Measurements from ENCODE around the gene POLR2F.

DNA sequence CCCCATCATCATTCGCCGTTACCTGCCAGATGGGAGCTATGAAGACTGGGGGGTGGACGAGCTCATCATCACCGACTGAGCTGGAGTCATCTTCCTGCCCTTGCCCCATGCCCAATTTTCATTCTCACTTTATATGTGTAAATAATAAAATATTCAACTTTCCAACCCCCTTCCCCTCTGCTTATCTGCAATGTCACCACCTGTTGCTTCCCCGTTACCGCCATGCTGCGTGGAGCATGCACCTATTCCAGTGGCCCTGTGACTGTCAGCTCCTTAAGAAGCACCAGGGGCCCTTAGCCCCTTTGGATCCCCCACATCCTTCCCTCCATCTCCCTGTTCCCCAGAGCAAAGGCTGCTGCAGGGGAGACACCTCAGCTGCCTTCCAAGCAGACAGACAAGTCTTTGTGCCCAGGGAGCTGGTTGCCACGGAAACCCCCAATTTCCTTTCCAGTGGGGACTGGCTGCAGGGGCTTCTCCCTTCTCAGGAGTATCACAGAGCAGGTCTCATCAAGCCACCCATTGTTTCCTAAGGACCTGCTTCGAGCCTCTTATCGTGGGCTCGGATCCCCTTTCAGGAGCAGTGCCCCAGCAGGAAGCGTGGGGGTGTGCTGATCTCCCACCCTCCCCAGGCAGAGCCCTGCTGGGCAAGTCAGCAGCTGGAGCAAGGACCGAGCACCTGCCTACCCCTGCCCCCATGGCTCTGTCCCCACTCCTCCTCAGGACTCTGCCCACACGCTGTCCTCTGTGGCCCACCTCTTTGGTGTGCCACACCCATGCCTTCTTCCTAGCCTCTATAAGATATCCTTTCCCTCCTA, 14.3 kb downstream of the POLR2F start:
- TF ChIP-seq, protein P1, sequence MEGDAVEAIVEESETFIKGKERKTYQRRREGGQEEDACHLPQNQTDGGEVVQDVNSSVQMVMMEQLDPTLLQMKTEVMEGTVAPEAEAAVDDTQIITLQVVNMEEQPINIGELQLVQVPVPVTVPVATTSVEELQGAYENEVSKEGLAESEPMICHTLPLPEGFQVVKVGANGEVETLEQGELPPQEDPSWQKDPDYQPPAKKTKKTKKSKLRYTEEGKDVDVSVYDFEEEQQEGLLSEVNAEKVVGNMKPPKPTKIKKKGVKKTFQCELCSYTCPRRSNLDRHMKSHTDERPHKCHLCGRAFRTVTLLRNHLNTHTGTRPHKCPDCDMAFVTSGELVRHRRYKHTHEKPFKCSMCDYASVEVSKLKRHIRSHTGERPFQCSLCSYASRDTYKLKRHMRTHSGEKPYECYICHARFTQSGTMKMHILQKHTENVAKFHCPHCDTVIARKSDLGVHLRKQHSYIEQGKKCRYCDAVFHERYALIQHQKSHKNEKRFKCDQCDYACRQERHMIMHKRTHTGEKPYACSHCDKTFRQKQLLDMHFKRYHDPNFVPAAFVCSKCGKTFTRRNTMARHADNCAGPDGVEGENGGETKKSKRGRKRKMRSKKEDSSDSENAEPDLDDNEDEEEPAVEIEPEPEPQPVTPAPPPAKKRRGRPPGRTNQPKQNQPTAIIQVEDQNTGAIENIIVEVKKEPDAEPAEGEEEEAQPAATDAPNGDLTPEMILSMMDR (IDR thresholded peaks at IDR 0.05; ENCODE audit: low read depth, low read length, missing input control), result no peak
- TF ChIP-seq, protein P2, sequence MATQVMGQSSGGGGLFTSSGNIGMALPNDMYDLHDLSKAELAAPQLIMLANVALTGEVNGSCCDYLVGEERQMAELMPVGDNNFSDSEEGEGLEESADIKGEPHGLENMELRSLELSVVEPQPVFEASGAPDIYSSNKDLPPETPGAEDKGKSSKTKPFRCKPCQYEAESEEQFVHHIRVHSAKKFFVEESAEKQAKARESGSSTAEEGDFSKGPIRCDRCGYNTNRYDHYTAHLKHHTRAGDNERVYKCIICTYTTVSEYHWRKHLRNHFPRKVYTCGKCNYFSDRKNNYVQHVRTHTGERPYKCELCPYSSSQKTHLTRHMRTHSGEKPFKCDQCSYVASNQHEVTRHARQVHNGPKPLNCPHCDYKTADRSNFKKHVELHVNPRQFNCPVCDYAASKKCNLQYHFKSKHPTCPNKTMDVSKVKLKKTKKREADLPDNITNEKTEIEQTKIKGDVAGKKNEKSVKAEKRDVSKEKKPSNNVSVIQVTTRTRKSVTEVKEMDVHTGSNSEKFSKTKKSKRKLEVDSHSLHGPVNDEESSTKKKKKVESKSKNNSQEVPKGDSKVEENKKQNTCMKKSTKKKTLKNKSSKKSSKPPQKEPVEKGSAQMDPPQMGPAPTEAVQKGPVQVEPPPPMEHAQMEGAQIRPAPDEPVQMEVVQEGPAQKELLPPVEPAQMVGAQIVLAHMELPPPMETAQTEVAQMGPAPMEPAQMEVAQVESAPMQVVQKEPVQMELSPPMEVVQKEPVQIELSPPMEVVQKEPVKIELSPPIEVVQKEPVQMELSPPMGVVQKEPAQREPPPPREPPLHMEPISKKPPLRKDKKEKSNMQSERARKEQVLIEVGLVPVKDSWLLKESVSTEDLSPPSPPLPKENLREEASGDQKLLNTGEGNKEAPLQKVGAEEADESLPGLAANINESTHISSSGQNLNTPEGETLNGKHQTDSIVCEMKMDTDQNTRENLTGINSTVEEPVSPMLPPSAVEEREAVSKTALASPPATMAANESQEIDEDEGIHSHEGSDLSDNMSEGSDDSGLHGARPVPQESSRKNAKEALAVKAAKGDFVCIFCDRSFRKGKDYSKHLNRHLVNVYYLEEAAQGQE (IDR thresholded peaks at IDR 0.05), result no peak
- TF ChIP-seq JUND (IDR thresholded peaks at IDR 0.05) (no peak), NR2F2 (IDR thresholded peaks at IDR 0.05) (no peak), FOXA1 (IDR thresholded peaks at IDR 0.05) (no peak), SP1 (IDR thresholded peaks at IDR 0.05) (no peak), RAD21 (IDR thresholded peaks at IDR 0.05) (no peak), EGR1 (IDR thresholded peaks at IDR 0.05; ENCODE audit: low read depth in 2 of 2) (no peak), GABPA (IDR thresholded peaks at IDR 0.05 in 1 of 2, conservative IDR thresholded peaks at IDR 0.05 in 1 of 2) (no peak), TAF1 (conservative IDR thresholded peaks at IDR 0.05) (no peak), YY1 (IDR thresholded peaks at IDR 0.05) (no peak)
- TF ChIP-seq, protein P3, sequence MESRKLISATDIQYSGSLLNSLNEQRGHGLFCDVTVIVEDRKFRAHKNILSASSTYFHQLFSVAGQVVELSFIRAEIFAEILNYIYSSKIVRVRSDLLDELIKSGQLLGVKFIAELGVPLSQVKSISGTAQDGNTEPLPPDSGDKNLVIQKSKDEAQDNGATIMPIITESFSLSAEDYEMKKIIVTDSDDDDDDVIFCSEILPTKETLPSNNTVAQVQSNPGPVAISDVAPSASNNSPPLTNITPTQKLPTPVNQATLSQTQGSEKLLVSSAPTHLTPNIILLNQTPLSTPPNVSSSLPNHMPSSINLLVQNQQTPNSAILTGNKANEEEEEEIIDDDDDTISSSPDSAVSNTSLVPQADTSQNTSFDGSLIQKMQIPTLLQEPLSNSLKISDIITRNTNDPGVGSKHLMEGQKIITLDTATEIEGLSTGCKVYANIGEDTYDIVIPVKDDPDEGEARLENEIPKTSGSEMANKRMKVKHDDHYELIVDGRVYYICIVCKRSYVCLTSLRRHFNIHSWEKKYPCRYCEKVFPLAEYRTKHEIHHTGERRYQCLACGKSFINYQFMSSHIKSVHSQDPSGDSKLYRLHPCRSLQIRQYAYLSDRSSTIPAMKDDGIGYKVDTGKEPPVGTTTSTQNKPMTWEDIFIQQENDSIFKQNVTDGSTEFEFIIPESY (IDR thresholded peaks at IDR 0.05), result no peak
- TF ChIP-seq, protein P4, sequence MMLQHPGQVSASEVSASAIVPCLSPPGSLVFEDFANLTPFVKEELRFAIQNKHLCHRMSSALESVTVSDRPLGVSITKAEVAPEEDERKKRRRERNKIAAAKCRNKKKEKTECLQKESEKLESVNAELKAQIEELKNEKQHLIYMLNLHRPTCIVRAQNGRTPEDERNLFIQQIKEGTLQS (IDR thresholded peaks at IDR 0.05), result no peak
